Measurements from ENCODE around the gene SPPL3.

Gene SPPL3

DNA sequence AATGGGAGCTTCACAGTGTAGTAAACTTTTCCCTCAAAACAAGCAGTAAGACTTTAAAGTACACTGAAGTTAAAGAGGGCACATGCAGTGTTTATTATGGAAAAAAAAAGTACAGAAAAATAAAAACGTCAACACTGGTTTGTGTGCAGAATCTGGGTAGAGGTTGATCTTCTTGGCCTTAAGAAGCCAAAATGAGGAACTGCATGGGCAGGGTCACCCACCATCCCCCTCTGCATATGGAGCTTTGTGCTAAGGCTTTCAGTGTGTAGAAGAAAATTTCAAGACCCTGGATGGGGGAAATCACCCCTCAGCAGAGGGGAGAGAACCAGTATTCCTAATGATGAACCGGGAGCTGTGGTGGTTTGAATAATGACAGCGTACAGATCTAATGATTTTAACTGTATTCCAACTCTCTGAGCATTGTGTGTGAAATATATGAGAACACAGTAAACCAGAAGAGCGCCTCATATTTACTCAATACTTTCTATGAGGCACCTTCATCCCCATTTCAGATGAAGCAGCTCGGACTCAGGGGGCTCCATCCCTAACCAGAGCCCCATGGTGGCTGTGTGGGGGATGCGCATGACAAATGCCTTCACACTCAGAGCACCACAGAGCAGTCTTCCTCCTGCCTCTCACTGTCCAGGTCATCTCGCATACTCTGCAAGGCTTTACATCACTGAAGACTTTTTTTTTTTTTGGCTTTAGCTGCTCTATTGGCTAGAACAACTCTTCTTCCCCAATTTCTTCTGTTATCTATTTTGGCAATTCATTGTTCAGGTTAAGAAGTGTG, 145.2 kb downstream of the SPPL3 start:
- TF ChIP-seq, protein P1, sequence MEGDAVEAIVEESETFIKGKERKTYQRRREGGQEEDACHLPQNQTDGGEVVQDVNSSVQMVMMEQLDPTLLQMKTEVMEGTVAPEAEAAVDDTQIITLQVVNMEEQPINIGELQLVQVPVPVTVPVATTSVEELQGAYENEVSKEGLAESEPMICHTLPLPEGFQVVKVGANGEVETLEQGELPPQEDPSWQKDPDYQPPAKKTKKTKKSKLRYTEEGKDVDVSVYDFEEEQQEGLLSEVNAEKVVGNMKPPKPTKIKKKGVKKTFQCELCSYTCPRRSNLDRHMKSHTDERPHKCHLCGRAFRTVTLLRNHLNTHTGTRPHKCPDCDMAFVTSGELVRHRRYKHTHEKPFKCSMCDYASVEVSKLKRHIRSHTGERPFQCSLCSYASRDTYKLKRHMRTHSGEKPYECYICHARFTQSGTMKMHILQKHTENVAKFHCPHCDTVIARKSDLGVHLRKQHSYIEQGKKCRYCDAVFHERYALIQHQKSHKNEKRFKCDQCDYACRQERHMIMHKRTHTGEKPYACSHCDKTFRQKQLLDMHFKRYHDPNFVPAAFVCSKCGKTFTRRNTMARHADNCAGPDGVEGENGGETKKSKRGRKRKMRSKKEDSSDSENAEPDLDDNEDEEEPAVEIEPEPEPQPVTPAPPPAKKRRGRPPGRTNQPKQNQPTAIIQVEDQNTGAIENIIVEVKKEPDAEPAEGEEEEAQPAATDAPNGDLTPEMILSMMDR (IDR thresholded peaks at IDR 0.05; ENCODE audit: low read depth, low read length), result no peak
- no peak overlapping the region for H3K4me3 ChIP-seq (ENCODE audit: low read depth, low read length)

GRCh38 chr12:120757949-120758348, 146.2 kb downstream of the SPPL3 start:
- TF ChIP-seq, protein P1 (IDR thresholded peaks at IDR 0.05; ENCODE audit: low read depth, low read length), result no peak
- H3K4me3 ChIP-seq (ENCODE audit: low read depth, low read length), result no peak overlapping the region

GRCh38 chr12:120757226-120757742, 146.9 kb downstream of the SPPL3 start:
- H3K4me3 ChIP-seq (ENCODE audit: low read depth, low read length), result no peak overlapping the region
- TF ChIP-seq, protein P1 (IDR thresholded peaks at IDR 0.05; ENCODE audit: low read depth, low read length), result no peak

DNA sequence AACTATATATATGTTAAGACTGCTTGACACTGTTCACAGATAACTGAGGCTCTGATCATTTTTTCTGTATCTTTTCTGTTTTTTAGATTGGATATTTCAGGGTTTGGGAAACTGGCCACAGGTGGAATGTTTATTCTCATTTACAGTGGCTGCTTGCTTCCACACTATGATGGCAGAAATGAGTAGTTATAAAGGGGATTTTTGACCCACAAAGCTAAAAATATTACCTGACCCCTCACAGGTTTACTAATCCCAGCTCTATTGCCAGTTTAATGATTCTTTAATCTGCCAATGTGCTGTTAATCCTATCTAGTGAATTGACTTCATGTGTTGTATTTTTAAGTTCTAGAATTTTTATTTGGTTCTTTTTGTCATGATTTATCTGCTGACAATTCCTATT, 148.9 kb downstream of the SPPL3 start:
- TF ChIP-seq, protein P1 (IDR thresholded peaks at IDR 0.05; ENCODE audit: low read depth, low read length), result no peak

GRCh38 chr12:120754792-120755191, 149.4 kb downstream of the SPPL3 start:
- H3K4me3 ChIP-seq (ENCODE audit: low read depth, low read length), result no peak overlapping the region
- TF ChIP-seq, protein P1 (IDR thresholded peaks at IDR 0.05; ENCODE audit: low read depth, low read length), result no peak

More for the DNA sequence above, 148.9 kb downstream of the SPPL3 start:
- no peak overlapping the region for H3K4me3 ChIP-seq (ENCODE audit: low read depth, low read length)

GRCh38 chr12:120751389-120751788, 152.8 kb downstream of the SPPL3 start:
- H3K4me3 ChIP-seq (ENCODE audit: low read depth, low read length), result no peak overlapping the region
- TF ChIP-seq, protein P1 (IDR thresholded peaks at IDR 0.05; ENCODE audit: low read depth, low read length), result no peak

DNA sequence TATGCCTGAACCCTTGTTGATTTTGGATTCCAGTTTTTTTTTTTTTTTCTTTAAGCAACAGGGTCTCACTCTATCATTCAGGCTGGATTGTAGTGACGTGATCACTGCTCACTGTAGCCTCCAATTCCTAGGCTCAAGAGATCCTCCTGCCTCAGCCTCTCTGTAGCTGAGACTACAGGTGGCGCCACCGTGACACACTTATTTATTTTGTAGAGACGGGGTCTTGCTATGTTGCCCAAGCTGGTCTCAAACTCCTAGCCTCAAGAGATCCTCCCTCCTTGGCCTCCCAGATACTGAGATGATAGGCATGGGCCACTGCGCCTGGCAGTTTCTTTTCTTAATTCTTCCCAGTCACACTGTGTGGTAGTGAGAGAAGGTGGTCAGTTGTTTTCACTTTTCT, 153.4 kb downstream of the SPPL3 start:
- TF ChIP-seq, protein P1 (IDR thresholded peaks at IDR 0.05; ENCODE audit: low read depth, low read length), result no peak
- no peak overlapping the region for H3K4me3 ChIP-seq (ENCODE audit: low read depth, low read length)
